Amniotic epithelial cell (primary cell): ENCODE measurements around the gene GPR135.

Source experiments
- DNase-seq: peaks from one replicate; pipeline ENCODE4 v3.0.0-alpha.2; 2010; ENCODE audit warnings: low read depth

Gene GPR135

GRCh38 chr14:59422069-59422881 lies 42.9 kb downstream of the GPR135 start:
- DNase-seq, result no peak

- DNase-seq, result no peak
Measured at GRCh38 chr14:59419303-59419702, 45.9 kb downstream of the GPR135 start.

GRCh38 chr14:59417311-59417710 lies 47.9 kb downstream of the GPR135 start:
- DNase-seq, result no peak

GRCh38 chr14:59415836-59416602 lies 49.2 kb downstream of the GPR135 start:
- DNase-seq, result no peak
